WTC11 (cell line): ENCODE data around the gene KRTAP4-9. TPM values are rescaled to one million over a fixed set of nuclear protein-coding genes. Genes with fewer than 3 reads are reported as not detected.
"Not testable (repeated sequence)": the region's sequence is repeated elsewhere in the genome, so short reads cannot be mapped to it uniquely, and the experiment has no call there.

Source experiments
- ATAC-seq: fragments of 200-7000 bp; cut with Tn5 transposase; 2 replicates; pipeline ENCODE4 v1.10.0; 2021; ENCODE audit warnings: mild to moderate bottlenecking, moderate library complexity
- CTCF ChIA-PET: fragments of 300-600 bp; sonication (Branson Sonifier 250); formaldehyde crosslinking; loops from one replicate; lab custom pipeline; 2021; ENCODE audit warnings: antibody characterized with exemption; lab: Charles Lee
- POLR2A ChIA-PET: fragments of 350-600 bp; sonication (Branson Sonifier 250); formaldehyde crosslinking; loops from one replicate; lab custom pipeline; 2021; ENCODE audit warnings: antibody characterized with exemption; lab: Charles Lee
- DNase-seq: peaks from one replicate; pipeline ENCODE4 v3.0.0; 2021; ENCODE audit warnings: low spot score
- H3K27ac Mint-ChIP-seq: 2 replicates; pipeline ENCODE4 v1.8.0; 2021; ENCODE audit warnings: mixed read lengths
- H3K27me3 Mint-ChIP-seq: 2 replicates; pipeline ENCODE4 v1.8.0; 2021; ENCODE audit warnings: low read depth, mild to moderate bottlenecking, moderate library complexity, mixed read lengths
- H3K36me3 Mint-ChIP-seq: 2 replicates; pipeline ENCODE4 v1.8.0; 2021; ENCODE audit warnings: mixed read lengths
- H3K4me1 Mint-ChIP-seq: 2 replicates; pipeline ENCODE4 v1.8.0; 2022; ENCODE audit warnings: mixed read lengths
- H3K4me3 Mint-ChIP-seq: 2 replicates; pipeline ENCODE4 v1.8.0; 2021; ENCODE audit warnings: mild to moderate bottlenecking, moderate library complexity, mixed read lengths
- H3K9me3 Mint-ChIP-seq: 2 replicates; pipeline ENCODE4 v1.8.0; 2021; ENCODE audit warnings: mixed read lengths
- ATF1 ChIP-seq: sonication (generic); formaldehyde crosslinking; IDR thresholded peaks from 2 replicates; pipeline ENCODE4 v1.8.1; 2023; ENCODE audit warnings: mild to moderate bottlenecking, moderate library complexity, missing genetic modification reagents
- ETV6 ChIP-seq: sonication (generic); formaldehyde crosslinking; IDR thresholded peaks from 2 replicates; pipeline ENCODE4 v1.8.1; 2022; ENCODE audit warnings: mild to moderate bottlenecking, missing genetic modification reagents
- GABPB1 ChIP-seq: sonication (generic); formaldehyde crosslinking; IDR thresholded peaks from 2 replicates; pipeline ENCODE4 v1.8.1; 2023; ENCODE audit warnings: mild to moderate bottlenecking, missing genetic modification reagents
- GRHL2 ChIP-seq: fragments of 250-450 bp; sonication (Bioruptor Pico); IDR thresholded peaks from 2 replicates; pipeline ENCODE4 v1.8.0; 2022; ENCODE audit warnings: mild to moderate bottlenecking, moderate library complexity; ENCODE audit not compliant: insufficient replicate concordance, severe bottlenecking
- NFATC4 ChIP-seq: fragments of 250-450 bp; sonication (Bioruptor Pico); IDR thresholded peaks from 2 replicates; pipeline ENCODE4 v1.9.0; 2021; ENCODE audit warnings: mild to moderate bottlenecking
- ZNF121 ChIP-seq: sonication (generic); formaldehyde crosslinking; IDR thresholded peaks from 2 replicates; pipeline ENCODE4 v1.8.0; 2023; ENCODE audit warnings: missing genetic modification reagents
- ZNF396 ChIP-seq: fragments of 250-450 bp; sonication (Bioruptor Pico); IDR thresholded peaks from 2 replicates; pipeline ENCODE4 v1.8.0; 2021; ENCODE audit warnings: mild to moderate bottlenecking, moderate library complexity, borderline replicate concordance
- ZNF423 ChIP-seq: fragments of 250-450 bp; sonication (Bioruptor Pico); IDR thresholded peaks from 2 replicates; pipeline ENCODE4 v2.1.2; 2022; ENCODE audit warnings: mild to moderate bottlenecking, moderate library complexity
- total RNA-seq: library from RNA; stranded (reverse); gene quantifications from 3 replicates; pipeline ENCODE4 v1.2.3, GENCODE V29; 2021
- TF ChIP-seq, protein P1 (sequence below): fragments of 250-450 bp; sonication (Bioruptor Pico); conservative IDR thresholded peaks from 2 replicates; pipeline ENCODE4 v1.9.0; 2021; ENCODE audit warnings: mild to moderate bottlenecking
- TF ChIP-seq, protein P2 (sequence below): fragments of 250-450 bp; sonication (Bioruptor Pico); IDR thresholded peaks from 2 replicates; pipeline ENCODE4 v2.1.2; 2022; ENCODE audit warnings: mild to moderate bottlenecking, moderate library complexity
- TF ChIP-seq, protein P3 (sequence below): fragments of 250-450 bp; sonication (Bioruptor Pico); IDR thresholded peaks from 2 replicates; pipeline ENCODE4 v1.9.0; 2021; ENCODE audit warnings: mild to moderate bottlenecking
- TF ChIP-seq, protein P4 (sequence below): sonication (generic); formaldehyde crosslinking; IDR thresholded peaks from 2 replicates; pipeline ENCODE4 v1.8.0; 2023; ENCODE audit warnings: missing genetic modification reagents, mild to moderate bottlenecking, borderline replicate concordance
- TF ChIP-seq, protein P5 (sequence below): sonication (generic); formaldehyde crosslinking; IDR thresholded peaks from 2 replicates; pipeline ENCODE4 v1.8.1; 2022; ENCODE audit warnings: mild to moderate bottlenecking, moderate library complexity, missing genetic modification reagents
- TF ChIP-seq, protein P6 (sequence below): sonication (generic); formaldehyde crosslinking; conservative IDR thresholded peaks from 2 replicates; pipeline ENCODE4 v1.8.1; 2022; ENCODE audit warnings: mild to moderate bottlenecking, missing genetic modification reagents
- TF ChIP-seq, protein P7 (sequence below): fragments of 250-450 bp; sonication (Bioruptor Pico); IDR thresholded peaks from 2 replicates; pipeline ENCODE4 v1.9.0; 2021; ENCODE audit warnings: mild to moderate bottlenecking, borderline replicate concordance

KRTAP4-9 gene
- total RNA-seq, 1 experiment from 2014 or later = not detected

DNA sequence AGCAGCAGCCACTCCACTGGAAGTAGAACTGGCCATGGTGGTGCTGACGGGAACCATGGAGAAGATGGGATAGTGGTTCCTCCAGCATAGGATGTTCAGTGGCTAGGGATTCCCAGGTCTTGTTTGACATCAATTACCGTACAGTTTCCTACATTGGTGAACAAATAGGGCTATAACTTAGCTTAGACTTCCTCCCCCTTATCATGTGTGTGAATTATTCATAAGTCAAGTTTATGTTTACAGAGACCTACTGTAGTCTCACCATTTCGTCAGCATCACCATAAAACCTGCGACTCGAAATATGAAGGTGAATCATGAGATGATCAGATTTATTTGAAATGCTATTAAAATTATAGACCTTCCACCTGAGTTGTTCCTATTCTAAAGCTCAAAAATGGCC lies 46.4 kb upstream of the KRTAP4-9 start (continued):
- TF ChIP-seq ETV6 (no peak), ATF1 (CRISPR knock-in tag) (no peak), ZNF121 (CRISPR knock-in tag) (no peak)
- TF ChIP-seq, protein P1, sequence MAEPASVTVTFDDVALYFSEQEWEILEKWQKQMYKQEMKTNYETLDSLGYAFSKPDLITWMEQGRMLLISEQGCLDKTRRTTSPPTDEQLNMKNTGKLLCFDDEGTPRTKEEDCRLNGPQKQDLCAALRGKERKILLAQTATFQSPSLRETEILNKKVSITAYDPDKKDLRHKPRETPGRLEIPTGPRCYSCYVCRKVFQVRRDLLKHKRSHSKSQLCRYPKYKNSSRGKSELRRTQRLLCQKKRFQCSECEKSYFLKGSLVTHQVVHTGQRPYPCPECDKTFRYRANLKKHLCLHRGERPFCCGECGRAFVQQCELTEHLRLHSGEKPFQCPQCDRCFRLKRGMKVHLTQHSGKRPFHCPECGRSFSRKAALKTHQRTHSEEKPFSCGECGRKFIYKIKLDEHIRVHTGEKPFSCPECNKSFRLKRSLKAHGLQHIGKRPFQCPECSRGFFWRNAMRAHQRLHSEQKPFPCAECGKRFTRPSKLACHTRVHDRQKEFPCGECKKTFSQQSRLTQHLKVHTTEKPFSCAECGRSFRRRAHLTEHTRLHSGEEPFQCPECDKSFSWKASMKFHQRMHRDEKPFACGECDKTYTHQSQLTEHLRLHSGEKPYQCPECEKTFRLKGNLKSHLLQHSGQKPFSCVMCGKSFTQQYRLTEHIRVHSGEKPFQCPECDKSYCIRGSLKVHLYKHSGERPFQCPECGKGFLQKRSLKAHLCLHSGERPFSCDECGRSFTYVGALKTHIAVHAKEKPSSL (CRISPR knock-in tag) = no peak
- TF ChIP-seq, protein P2, sequence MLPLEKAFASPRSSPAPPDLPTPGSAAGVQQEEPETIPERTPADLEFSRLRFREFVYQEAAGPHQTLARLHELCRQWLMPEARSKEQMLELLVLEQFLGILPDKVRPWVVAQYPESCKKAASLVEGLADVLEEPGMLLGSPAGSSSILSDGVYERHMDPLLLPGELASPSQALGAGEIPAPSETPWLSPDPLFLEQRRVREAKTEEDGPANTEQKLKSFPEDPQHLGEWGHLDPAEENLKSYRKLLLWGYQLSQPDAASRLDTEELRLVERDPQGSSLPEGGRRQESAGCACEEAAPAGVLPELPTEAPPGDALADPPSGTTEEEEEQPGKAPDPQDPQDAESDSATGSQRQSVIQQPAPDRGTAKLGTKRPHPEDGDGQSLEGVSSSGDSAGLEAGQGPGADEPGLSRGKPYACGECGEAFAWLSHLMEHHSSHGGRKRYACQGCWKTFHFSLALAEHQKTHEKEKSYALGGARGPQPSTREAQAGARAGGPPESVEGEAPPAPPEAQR (CRISPR knock-in tag) = no peak

DNA sequence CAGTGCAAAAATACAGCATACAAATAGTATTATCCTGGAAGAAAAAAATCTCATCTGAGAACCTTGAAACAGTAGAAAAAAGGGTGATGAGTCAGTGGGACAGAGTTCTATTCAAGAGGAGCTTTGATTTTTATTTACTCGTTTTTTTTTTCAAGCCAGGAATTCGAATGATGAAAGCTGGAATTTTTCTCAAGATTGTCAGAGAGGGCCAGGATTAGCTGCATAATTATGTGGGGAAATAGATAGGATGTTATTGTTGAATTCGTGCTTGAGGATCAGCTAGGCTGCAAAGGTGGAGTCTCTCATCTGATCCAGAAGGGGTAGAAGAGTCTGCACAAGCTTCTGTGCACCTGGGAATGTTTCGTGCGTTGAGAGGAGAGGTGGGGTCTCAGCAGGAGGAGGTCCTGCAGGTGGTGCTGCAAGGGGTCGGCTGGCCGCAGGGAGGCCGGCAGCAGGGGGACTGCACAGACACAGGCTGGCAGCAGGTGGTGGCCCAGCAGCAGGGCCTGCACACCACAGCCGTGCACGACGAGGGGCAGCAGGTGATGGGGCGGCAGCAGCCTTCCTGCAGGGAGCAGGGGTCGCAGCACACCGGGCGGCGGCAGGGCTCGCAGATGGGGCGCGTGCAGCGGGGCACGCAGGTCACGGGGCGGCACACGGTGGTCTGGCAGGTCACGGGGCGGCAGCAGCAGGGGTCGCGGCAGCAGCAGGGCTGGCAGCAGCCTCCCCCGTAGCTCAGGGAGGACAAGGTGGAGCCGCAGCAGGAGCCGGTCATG lies 45.7 kb upstream of the KRTAP4-9 start:
- TF ChIP-seq GABPB1 (peak; percentile 56; the same call in 1 of the 2 replicates), ZNF423 (peak; percentile 42; the same call in 1 of the 2 replicates)
- Mint-ChIP-seq H3K27ac (peak overlapping the region; percentile 60; the same call in 1 of the 2 replicates), H3K4me1 (peaks cover 14% of the 10 kb centered on the region)
- ATAC-seq (peak; percentile 43), DNase-seq (peak; percentile 14)
- POLR2A ChIA-PET, H3K4me3 Mint-ChIP-seq, H3K36me3 Mint-ChIP-seq, H3K27me3 Mint-ChIP-seq, H3K9me3 Mint-ChIP-seq: not testable (repeated sequence)
- CTCF ChIA-PET = interaction anchor here (0.9 to 1.1 kb wide), 2 partner anchors 20 to 606 kb away, joined by 3 to 4 read pairs; no protein-coding TSS in a partner anchor

DNA sequence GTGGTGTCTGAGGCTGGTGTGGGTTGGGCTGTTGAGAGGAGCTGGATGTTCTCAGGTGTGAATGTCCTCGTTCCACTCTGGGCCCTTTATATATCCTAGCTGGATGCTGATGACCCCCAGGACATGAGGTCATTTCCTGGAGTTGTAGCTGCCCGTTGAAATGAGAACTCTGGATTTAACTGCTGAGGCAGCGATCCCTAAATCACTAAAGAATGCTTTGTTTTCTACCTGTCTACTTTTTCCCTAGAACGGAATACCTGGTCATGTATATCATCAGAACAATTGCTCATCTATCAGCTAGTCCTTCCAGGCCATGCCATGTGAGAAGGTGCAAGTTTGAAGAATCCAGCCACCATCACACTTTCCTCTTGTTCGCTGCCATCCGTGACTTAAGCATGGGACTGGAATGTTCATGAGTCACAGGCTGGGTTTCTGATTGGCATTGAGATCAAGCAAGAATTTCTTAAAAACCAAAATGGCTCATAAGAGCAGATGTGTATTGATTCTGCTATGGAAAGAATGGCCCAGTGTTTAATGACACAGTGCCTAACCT lies 45.1 kb upstream of the KRTAP4-9 start, which contains the start of gene KRTAP2-3:
Gene KRTAP2-3, minus strand, starts transcription at position 63 of the 553 bp plus-strand sequence. CDS start 64 bp downstream, outside the sequence.
- H3K27ac Mint-ChIP-seq = peak within 1 kb of the TSS; percentile 60; the same call in 1 of the 2 replicates
- CTCF ChIA-PET = interaction anchor here (1.1 kb wide), 1 partner anchor 21 kb away, joined by 3 read pairs; no protein-coding TSS in a partner anchor
- peak; percentile 16; the same call in 1 of the 2 replicates for ATAC-seq
- H3K4me1 Mint-ChIP-seq = peaks cover 13% of the 10 kb centered on the region
- no peaks in the 10 kb centered on the region for H3K27me3 Mint-ChIP-seq
- DNase-seq = no peak
- H3K9me3 Mint-ChIP-seq = peaks cover 8% of the 10 kb centered on the region
- no peak within 1 kb of the TSS for H3K4me3 Mint-ChIP-seq
- peaks cover 4% of the 10 kb centered on the region; the same call in 1 of the 2 replicates for H3K36me3 Mint-ChIP-seq
- POLR2A ChIA-PET = no interaction called here
- no peak for TF ChIP-seq GRHL2
- TF ChIP-seq, protein P3, sequence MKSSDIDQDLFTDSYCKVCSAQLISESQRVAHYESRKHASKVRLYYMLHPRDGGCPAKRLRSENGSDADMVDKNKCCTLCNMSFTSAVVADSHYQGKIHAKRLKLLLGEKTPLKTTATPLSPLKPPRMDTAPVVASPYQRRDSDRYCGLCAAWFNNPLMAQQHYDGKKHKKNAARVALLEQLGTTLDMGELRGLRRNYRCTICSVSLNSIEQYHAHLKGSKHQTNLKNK (CRISPR knock-in tag) = no peak
- TF ChIP-seq, protein P4, sequence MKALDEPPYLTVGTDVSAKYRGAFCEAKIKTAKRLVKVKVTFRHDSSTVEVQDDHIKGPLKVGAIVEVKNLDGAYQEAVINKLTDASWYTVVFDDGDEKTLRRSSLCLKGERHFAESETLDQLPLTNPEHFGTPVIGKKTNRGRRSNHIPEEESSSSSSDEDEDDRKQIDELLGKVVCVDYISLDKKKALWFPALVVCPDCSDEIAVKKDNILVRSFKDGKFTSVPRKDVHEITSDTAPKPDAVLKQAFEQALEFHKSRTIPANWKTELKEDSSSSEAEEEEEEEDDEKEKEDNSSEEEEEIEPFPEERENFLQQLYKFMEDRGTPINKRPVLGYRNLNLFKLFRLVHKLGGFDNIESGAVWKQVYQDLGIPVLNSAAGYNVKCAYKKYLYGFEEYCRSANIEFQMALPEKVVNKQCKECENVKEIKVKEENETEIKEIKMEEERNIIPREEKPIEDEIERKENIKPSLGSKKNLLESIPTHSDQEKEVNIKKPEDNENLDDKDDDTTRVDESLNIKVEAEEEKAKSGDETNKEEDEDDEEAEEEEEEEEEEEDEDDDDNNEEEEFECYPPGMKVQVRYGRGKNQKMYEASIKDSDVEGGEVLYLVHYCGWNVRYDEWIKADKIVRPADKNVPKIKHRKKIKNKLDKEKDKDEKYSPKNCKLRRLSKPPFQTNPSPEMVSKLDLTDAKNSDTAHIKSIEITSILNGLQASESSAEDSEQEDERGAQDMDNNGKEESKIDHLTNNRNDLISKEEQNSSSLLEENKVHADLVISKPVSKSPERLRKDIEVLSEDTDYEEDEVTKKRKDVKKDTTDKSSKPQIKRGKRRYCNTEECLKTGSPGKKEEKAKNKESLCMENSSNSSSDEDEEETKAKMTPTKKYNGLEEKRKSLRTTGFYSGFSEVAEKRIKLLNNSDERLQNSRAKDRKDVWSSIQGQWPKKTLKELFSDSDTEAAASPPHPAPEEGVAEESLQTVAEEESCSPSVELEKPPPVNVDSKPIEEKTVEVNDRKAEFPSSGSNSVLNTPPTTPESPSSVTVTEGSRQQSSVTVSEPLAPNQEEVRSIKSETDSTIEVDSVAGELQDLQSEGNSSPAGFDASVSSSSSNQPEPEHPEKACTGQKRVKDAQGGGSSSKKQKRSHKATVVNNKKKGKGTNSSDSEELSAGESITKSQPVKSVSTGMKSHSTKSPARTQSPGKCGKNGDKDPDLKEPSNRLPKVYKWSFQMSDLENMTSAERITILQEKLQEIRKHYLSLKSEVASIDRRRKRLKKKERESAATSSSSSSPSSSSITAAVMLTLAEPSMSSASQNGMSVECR (CRISPR knock-in tag) = no peak
- TF ChIP-seq, protein P5, sequence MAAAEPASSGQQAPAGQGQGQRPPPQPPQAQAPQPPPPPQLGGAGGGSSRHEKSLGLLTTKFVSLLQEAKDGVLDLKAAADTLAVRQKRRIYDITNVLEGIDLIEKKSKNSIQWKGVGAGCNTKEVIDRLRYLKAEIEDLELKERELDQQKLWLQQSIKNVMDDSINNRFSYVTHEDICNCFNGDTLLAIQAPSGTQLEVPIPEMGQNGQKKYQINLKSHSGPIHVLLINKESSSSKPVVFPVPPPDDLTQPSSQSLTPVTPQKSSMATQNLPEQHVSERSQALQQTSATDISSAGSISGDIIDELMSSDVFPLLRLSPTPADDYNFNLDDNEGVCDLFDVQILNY (CRISPR knock-in tag) = no peak
- TF ChIP-seq, protein P6, sequence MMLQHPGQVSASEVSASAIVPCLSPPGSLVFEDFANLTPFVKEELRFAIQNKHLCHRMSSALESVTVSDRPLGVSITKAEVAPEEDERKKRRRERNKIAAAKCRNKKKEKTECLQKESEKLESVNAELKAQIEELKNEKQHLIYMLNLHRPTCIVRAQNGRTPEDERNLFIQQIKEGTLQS (CRISPR knock-in tag) = no peak
- TF ChIP-seq, protein P7, sequence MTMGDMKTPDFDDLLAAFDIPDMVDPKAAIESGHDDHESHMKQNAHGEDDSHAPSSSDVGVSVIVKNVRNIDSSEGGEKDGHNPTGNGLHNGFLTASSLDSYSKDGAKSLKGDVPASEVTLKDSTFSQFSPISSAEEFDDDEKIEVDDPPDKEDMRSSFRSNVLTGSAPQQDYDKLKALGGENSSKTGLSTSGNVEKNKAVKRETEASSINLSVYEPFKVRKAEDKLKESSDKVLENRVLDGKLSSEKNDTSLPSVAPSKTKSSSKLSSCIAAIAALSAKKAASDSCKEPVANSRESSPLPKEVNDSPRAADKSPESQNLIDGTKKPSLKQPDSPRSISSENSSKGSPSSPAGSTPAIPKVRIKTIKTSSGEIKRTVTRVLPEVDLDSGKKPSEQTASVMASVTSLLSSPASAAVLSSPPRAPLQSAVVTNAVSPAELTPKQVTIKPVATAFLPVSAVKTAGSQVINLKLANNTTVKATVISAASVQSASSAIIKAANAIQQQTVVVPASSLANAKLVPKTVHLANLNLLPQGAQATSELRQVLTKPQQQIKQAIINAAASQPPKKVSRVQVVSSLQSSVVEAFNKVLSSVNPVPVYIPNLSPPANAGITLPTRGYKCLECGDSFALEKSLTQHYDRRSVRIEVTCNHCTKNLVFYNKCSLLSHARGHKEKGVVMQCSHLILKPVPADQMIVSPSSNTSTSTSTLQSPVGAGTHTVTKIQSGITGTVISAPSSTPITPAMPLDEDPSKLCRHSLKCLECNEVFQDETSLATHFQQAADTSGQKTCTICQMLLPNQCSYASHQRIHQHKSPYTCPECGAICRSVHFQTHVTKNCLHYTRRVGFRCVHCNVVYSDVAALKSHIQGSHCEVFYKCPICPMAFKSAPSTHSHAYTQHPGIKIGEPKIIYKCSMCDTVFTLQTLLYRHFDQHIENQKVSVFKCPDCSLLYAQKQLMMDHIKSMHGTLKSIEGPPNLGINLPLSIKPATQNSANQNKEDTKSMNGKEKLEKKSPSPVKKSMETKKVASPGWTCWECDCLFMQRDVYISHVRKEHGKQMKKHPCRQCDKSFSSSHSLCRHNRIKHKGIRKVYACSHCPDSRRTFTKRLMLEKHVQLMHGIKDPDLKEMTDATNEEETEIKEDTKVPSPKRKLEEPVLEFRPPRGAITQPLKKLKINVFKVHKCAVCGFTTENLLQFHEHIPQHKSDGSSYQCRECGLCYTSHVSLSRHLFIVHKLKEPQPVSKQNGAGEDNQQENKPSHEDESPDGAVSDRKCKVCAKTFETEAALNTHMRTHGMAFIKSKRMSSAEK (CRISPR knock-in tag) = no peak
- TF ChIP-seq NFATC4 (CRISPR knock-in tag) = no peak
- no peak for TF ChIP-seq ZNF396 (CRISPR knock-in tag)
